DND-41 (cell line): ENCODE measurements around the gene EYS.

ENCODE experiments used
- ATAC-seq: fragments of 200-7000 bp; cut with Tn5 transposase; 3 replicates; pipeline ENCODE4 v1.9.1; 2021; ENCODE audit warnings: low read depth; ENCODE audit not compliant: insufficient read depth
- DNase-seq: peaks from one replicate; pipeline ENCODE4 v3.0.0-alpha.2; 2020
- H2AFZ ChIP-seq: 2 replicates; pipeline ENCODE4 v1.6.0; 2012; ENCODE audit warnings: low read depth, low read length
- H3K27ac ChIP-seq: 2 replicates; pipeline ENCODE4 v1.5.1; 2012; ENCODE audit warnings: low read length, inconsistent platforms
- H3K27me3 ChIP-seq: fragments of 200-600 bp; sonication (generic); 2 replicates; pipeline ENCODE4 v1.6.0; 2012; ENCODE audit warnings: low read length, mild to moderate bottlenecking, inconsistent platforms; ENCODE audit not compliant: insufficient read depth, poor library complexity
- H3K36me3 ChIP-seq: 2 replicates; pipeline ENCODE4 v1.5.1; 2012; ENCODE audit warnings: low read length, inconsistent platforms; ENCODE audit not compliant: insufficient read depth
- H3K4me1 ChIP-seq: 2 replicates; pipeline ENCODE4 v1.5.1; 2012; ENCODE audit warnings: mild to moderate bottlenecking, low read length; ENCODE audit not compliant: insufficient read depth
- H3K4me2 ChIP-seq: 2 replicates; pipeline ENCODE4 v1.6.0; 2012; ENCODE audit warnings: mild to moderate bottlenecking, moderate library complexity, low read length, inconsistent platforms; ENCODE audit not compliant: insufficient read depth
- H3K4me3 ChIP-seq, 2 experiments: fragments of 200-600 bp in 1 of 2; shearing (Covaris generic) in 1 of 2; 2 replicates each; pipeline ENCODE4 v1.5.1; 2012 to 2016; ENCODE audit warnings: inconsistent platforms in 2 of 2, low read length in 2 of 2, mild to moderate bottlenecking in 2 of 2, low read depth in 1 of 2, moderate library complexity in 1 of 2
- H3K79me2 ChIP-seq: 2 replicates; pipeline ENCODE4 v1.6.0; 2012; ENCODE audit warnings: low read length, inconsistent platforms; ENCODE audit not compliant: insufficient read depth
- H3K9ac ChIP-seq: 2 replicates; pipeline ENCODE4 v1.6.0; 2012; ENCODE audit warnings: low read depth, mild to moderate bottlenecking, inconsistent platforms, low read length, moderate library complexity
- H3K9me3 ChIP-seq: 2 replicates; pipeline ENCODE4 v1.5.1; 2012; ENCODE audit warnings: low read length, moderate library complexity, mild to moderate bottlenecking, inconsistent platforms; ENCODE audit not compliant: insufficient read depth, severe bottlenecking
- H4K20me1 ChIP-seq: 2 replicates; pipeline ENCODE4 v1.6.0; 2012; ENCODE audit warnings: low read length; ENCODE audit not compliant: insufficient read depth
- CTCF ChIP-seq: IDR thresholded peaks from 2 replicates; pipeline ENCODE4 v1.5.1; 2012; ENCODE audit warnings: borderline replicate concordance, low read length, moderate library complexity, mild to moderate bottlenecking; ENCODE audit not compliant: poor library complexity, severe bottlenecking; ENCODE audit errors: extremely low read depth
- EZH2 ChIP-seq: IDR thresholded peaks from 3 replicates; pipeline ENCODE4 v1.6.1; 2012; ENCODE audit warnings: borderline replicate concordance, low read depth, mild to moderate bottlenecking, moderate library complexity, low read length, inconsistent platforms; ENCODE audit not compliant: severe bottlenecking

The EYS gene

GRCh38 chr6:64170316-64170715, 1536.7 kb downstream of the EYS start:
- Histone ChIP-seq H3K9me3 (no peaks in the 10 kb centered on the region), H3K9ac (no peak overlapping the region), H3K36me3 (no peaks in the 10 kb centered on the region), H3K27me3 (no peaks in the 10 kb centered on the region), H3K4me2 (no peak overlapping the region), H3K4me3 (no peak overlapping the region), H2AFZ (no peak overlapping the region), H3K27ac (no peak overlapping the region), H3K4me1 (no peaks in the 10 kb centered on the region), H3K79me2 (no peaks in the 10 kb centered on the region), H4K20me1 (no peaks in the 10 kb centered on the region)
- no peak for TF ChIP-seq EZH2
- no peak for TF ChIP-seq CTCF
- no peak for DNase-seq
- no peak for ATAC-seq

GRCh38 chr6:64160486-64160885, 1546.5 kb downstream of the EYS start:
- H3K36me3 ChIP-seq = no peaks in the 10 kb centered on the region
- no peaks in the 10 kb centered on the region for H3K27me3 ChIP-seq
- H3K79me2 ChIP-seq = no peaks in the 10 kb centered on the region
- H3K27ac ChIP-seq = no peak overlapping the region
- H3K4me3 ChIP-seq = no peak overlapping the region
- H2AFZ ChIP-seq = no peak overlapping the region
- no peaks in the 10 kb centered on the region for H3K4me1 ChIP-seq
- DNase-seq = no peak
- no peaks in the 10 kb centered on the region for H3K9me3 ChIP-seq
- no peak overlapping the region for H3K4me2 ChIP-seq
- no peak for ATAC-seq
- no peak for TF ChIP-seq CTCF
- TF ChIP-seq EZH2 = no peak
- H3K9ac ChIP-seq = no peak overlapping the region
- H4K20me1 ChIP-seq = no peaks in the 10 kb centered on the region

- Histone ChIP-seq H2AFZ (no peak overlapping the region), H3K4me3 (no peak overlapping the region), H3K4me1 (no peaks in the 10 kb centered on the region), H3K27me3 (no peaks in the 10 kb centered on the region), H4K20me1 (no peaks in the 10 kb centered on the region), H3K9me3 (no peaks in the 10 kb centered on the region), H3K79me2 (no peaks in the 10 kb centered on the region), H3K9ac (no peak overlapping the region), H3K36me3 (no peaks in the 10 kb centered on the region), H3K27ac (no peak overlapping the region), H3K4me2 (no peak overlapping the region)
- ATAC-seq (no peak), DNase-seq (no peak)
- TF ChIP-seq CTCF = no peak
- no peak for TF ChIP-seq EZH2
These were observed 1552.0 kb downstream of the EYS start for GRCh38 chr6:64155063-64155462.

GRCh38 chr6:64146876-64147275, 1560.2 kb downstream of the EYS start:
- H3K79me2 ChIP-seq = no peaks in the 10 kb centered on the region
- TF ChIP-seq CTCF = no peak
- no peak for TF ChIP-seq EZH2
- no peak overlapping the region for H3K4me3 ChIP-seq
- no peak overlapping the region for H3K9ac ChIP-seq
- H3K4me1 ChIP-seq = no peaks in the 10 kb centered on the region
- H2AFZ ChIP-seq = no peak overlapping the region
- ATAC-seq (no peak), DNase-seq (no peak)
- no peaks in the 10 kb centered on the region for H4K20me1 ChIP-seq
- H3K27ac ChIP-seq = no peak overlapping the region
- H3K36me3 ChIP-seq = no peaks in the 10 kb centered on the region
- H3K9me3 ChIP-seq = no peaks in the 10 kb centered on the region
- H3K4me2 ChIP-seq = no peak overlapping the region
- H3K27me3 ChIP-seq = no peaks in the 10 kb centered on the region
